ENCODE data around the gene TARDBP.

DNA sequence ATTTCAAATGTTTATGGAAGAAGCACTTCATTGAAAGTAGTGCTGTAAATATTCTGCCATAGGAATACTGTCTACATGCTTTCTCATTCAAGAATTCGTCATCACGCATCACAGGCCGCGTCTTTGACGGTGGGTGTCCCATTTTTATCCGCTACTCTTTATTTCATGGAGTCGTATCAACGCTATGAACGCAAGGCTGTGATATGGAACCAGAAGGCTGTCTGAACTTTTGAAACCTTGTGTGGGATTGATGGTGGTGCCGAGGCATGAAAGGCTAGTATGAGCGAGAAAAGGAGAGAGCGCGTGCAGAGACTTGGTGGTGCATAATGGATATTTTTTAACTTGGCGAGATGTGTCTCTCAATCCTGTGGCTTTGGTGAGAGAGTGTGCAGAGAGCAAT is 10.7 kb downstream of the TARDBP start:
- TF ChIP-seq, protein P1, sequence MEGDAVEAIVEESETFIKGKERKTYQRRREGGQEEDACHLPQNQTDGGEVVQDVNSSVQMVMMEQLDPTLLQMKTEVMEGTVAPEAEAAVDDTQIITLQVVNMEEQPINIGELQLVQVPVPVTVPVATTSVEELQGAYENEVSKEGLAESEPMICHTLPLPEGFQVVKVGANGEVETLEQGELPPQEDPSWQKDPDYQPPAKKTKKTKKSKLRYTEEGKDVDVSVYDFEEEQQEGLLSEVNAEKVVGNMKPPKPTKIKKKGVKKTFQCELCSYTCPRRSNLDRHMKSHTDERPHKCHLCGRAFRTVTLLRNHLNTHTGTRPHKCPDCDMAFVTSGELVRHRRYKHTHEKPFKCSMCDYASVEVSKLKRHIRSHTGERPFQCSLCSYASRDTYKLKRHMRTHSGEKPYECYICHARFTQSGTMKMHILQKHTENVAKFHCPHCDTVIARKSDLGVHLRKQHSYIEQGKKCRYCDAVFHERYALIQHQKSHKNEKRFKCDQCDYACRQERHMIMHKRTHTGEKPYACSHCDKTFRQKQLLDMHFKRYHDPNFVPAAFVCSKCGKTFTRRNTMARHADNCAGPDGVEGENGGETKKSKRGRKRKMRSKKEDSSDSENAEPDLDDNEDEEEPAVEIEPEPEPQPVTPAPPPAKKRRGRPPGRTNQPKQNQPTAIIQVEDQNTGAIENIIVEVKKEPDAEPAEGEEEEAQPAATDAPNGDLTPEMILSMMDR (conservative IDR thresholded peaks at IDR 0.05), result no peak
- TF ChIP-seq ZFX (IDR thresholded peaks at IDR 0.05), result no peak
